ENCODE results near the gene RASD1. TPM values are rescaled to one million over a fixed set of nuclear protein-coding genes. Genes with fewer than 3 reads are reported as not detected.
A peak's percentile ranks its signal among the peaks of the same experiment; 100 is the strongest.

RASD1 gene
- total RNA-seq, 4 donors from 2014 or later = 166 to 250 (median 231) TPM

DNA sequence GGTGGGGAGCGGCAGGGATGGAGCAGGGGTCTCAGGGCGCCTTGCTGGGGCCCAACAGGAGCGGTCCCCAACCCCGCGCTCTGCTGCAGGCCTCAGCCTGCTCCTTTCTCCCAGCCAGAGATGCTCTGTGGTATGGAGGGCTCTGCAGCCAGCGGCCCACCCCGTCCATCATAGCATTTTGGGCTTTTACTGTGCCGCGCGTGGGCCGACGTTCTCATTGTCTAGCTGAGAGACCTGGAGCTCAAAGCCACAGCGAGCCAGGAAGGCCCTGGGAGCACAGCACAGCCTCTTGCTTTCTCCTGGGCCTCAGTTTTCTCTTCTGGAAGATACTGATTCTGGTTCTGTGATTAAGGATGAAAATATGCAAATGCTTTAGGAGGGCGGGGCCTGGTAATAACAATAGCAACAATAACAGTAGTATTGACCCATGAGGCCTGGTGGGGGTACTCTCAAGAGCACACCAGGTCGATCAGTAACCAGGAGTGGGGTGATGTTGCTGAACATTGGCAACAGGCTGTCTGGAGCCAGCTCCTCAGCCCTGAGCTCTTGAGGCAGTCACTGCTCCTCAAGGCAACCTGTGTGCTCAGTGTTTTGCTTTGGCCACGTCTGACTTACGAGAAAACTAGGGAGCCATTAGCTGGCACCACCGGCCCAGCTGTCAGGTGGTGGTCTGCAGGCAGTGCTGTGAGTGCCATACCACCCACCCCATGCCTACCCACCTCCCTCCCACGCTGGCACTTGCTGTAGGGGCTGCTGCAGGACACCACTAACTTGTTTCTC, 1.1 kb upstream of the RASD1 start:
- Histone ChIP-seq H3K27ac (peak overlapping the region in 3 of 4 donors; percentile 80 to 89 (median 88)), H3K4me1 (peaks cover 0 to 45% (median 22%) of the 10 kb centered on the region in 4 donors), H3K36me3 (peaks cover 0 to 10% (median 0%) of the 10 kb centered on the region in 3 donors), H3K4me3 (peak overlapping the region in 3 of 4 donors; percentile 57 to 66 (median 66)), H3K9me3 (no peaks in the 10 kb centered on the region), H3K27me3 (no peaks in the 10 kb centered on the region)
- DNase-seq (ENCODE audit: low spot score in 2 of 2) = no peak
- 42 to 62% methylated on average over 14 to 16 of the region's 19 CpGs for WGBS, 2 donors
- TF ChIP-seq CTCF (IDR thresholded peaks at IDR 0.05) = no peak
- TF ChIP-seq POLR2A (IDR thresholded peaks at IDR 0.05) = no peak
- TF ChIP-seq EP300 (IDR thresholded peaks at IDR 0.05) = no peak

- TF ChIP-seq EP300 (IDR thresholded peaks at IDR 0.05) (no peak), CTCF (IDR thresholded peaks at IDR 0.05) (peak in 1 of 5 experiments; percentile 1)
- Histone ChIP-seq H3K27me3 (no peaks in the 10 kb centered on the region), H3K9me3 (no peaks in the 10 kb centered on the region), H3K27ac (peak overlapping the region; percentile 80 to 89 (median 86)), H3K4me3 (peak overlapping the region; percentile 57 to 74 (median 66)), H3K36me3 (peaks cover 0 to 26% (median 7%) of the 10 kb centered on the region in 3 donors), H3K4me1 (peaks cover 0 to 53% (median 22%) of the 10 kb centered on the region in 4 donors)
- no peak for DNase-seq (ENCODE audit: low spot score in 2 of 2)
- 1 to 3% methylated on average over 26 to 64 of the region's 65 CpGs for WGBS, 2 donors
Measured at GRCh38 chr17:17495536-17496188, 533 bp downstream of the RASD1 start.

DNA sequence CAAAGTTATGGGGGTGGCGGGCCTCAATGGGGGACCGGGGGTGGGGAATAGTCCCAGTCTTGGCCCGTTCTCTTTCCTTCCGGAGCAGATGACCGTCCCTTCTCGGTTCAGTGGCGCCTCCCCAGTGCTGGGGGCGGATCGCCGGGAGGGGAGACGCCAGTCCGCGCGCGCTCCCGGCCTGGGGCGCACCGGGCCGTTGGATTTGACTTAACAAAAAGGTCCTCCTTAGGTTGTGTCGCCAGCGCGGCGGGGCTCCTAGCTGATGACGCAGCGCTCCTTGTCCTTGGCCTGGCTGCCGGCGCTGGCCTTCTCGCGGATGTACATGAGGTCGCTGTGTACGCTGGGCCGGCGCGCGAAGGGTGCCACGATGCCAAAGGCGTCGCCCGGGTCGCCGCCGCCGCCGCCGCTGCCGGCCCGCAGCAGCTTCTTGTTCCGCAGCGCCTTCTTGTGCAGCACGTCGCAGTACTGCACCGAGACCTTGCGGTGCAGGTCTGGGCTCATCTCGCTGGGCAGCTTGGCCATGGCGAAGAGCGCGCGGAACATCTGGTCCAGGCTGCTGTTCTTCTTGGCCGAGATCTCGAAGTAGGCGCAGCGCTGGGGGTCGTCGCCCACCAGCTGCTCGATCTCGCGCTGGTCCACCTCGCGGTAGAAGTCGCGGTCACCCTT, 1.2 kb downstream of the RASD1 start:
- Histone ChIP-seq H3K27me3 (no peaks in the 10 kb centered on the region), H3K36me3 (peaks cover 0 to 32% (median 7%) of the 10 kb centered on the region in 3 donors), H3K27ac (peak overlapping the region; percentile 80 to 89 (median 86)), H3K4me3 (peak overlapping the region; percentile 57 to 74 (median 66)), H3K4me1 (peaks cover 0 to 53% (median 22%) of the 10 kb centered on the region in 4 donors), H3K9me3 (no peaks in the 10 kb centered on the region)
- no peak for DNase-seq (ENCODE audit: low spot score in 2 of 2)
- TF ChIP-seq POLR2A (IDR thresholded peaks at IDR 0.05) = no peak
- TF ChIP-seq CTCF (IDR thresholded peaks at IDR 0.05) = peak in 1 of 5 experiments; percentile 22
- peak in 1 of 2 donors; percentile 14 for TF ChIP-seq EP300 (IDR thresholded peaks at IDR 0.05)
- 2 to 7% methylated on average over 12 to 54 of the region's 71 CpGs for WGBS, 2 donors

- TF ChIP-seq CTCF (IDR thresholded peaks at IDR 0.05) = no peak
- TF ChIP-seq POLR2A (IDR thresholded peaks at IDR 0.05) = peak in 1 of 2 donors; percentile 6
- TF ChIP-seq EP300 (IDR thresholded peaks at IDR 0.05) = no peak
- Histone ChIP-seq H3K27ac (peak overlapping the region; percentile 80 to 89 (median 86)), H3K9me3 (no peaks in the 10 kb centered on the region), H3K4me1 (peaks cover 0 to 53% (median 22%) of the 10 kb centered on the region in 4 donors), H3K4me3 (peak overlapping the region; percentile 57 to 74 (median 66)), H3K27me3 (no peaks in the 10 kb centered on the region), H3K36me3 (peaks cover 0 to 33% (median 7%) of the 10 kb centered on the region in 3 donors)
- peak in 1 of 2 donors; percentile 29 for DNase-seq (ENCODE audit: low spot score in 2 of 2)
- WGBS, 2 donors = 30 to 48% methylated on average over 13 to 14 of the region's 14 CpGs
Measured at GRCh38 chr17:17494499-17494869, 1.7 kb downstream of the RASD1 start.
